HG03095 (cell line): ENCODE measurements around the gene NCMAP.
"Not testable (repeated sequence)": the region's sequence is repeated elsewhere in the genome, so short reads cannot be mapped to it uniquely, and the experiment has no call there.

Source experiments
- ATAC-seq: cut with Tn5 transposase; IDR thresholded peaks from one replicate; pipeline ENCODE4 v1.9.1; 2021; ENCODE audit warnings: moderate library complexity; ENCODE audit not compliant: unreplicated experiment

The NCMAP gene, protein sequence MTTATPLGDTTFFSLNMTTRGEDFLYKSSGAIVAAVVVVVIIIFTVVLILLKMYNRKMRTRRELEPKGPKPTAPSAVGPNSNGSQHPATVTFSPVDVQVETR

DNA sequence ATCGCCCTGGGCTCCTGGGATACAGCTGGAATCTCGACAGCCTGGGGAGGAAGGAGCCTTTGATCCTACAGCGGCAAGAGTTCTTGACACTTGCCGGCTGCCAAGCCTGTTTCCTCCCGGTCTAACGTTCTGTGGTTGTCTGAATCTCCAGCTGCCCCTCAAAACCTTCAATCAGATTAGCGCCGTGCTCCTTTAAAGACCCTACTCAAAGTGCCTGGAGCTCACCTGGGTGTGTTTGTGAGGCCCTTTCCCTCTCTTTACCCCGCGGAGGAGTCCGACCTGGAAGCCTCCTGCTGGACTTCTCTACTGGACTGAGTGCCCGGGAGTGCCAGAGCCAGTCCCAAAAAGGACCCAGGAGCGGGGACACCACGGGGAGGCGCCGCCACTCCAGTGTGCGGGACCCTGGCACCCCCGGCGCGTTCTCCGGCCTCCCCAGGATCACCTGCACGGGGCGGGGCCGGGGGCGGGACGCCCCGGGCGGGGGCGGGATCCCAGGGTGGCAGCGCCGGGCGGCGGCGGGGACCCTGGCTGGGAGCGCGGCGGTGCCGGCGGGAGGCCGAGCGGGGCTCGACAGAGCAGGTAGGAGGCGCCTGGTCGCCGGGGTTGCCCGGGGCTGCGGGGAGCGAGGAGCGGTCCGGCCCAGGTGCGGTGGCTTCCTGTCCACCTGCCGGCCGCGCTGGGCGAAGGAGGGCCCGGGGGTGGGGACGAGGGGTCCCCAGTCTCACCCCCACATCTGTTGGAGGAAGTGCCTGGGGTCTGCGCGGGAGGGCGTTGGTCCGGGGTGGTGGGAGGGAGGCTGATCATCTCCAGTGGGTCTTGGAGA is at the start of gene NCMAP:
Gene NCMAP, plus strand, starts transcription at position 497 of the 823 bp plus-strand sequence. CDS start 39,344 bp downstream, outside the sequence.
- ATAC-seq = no peak

DNA sequence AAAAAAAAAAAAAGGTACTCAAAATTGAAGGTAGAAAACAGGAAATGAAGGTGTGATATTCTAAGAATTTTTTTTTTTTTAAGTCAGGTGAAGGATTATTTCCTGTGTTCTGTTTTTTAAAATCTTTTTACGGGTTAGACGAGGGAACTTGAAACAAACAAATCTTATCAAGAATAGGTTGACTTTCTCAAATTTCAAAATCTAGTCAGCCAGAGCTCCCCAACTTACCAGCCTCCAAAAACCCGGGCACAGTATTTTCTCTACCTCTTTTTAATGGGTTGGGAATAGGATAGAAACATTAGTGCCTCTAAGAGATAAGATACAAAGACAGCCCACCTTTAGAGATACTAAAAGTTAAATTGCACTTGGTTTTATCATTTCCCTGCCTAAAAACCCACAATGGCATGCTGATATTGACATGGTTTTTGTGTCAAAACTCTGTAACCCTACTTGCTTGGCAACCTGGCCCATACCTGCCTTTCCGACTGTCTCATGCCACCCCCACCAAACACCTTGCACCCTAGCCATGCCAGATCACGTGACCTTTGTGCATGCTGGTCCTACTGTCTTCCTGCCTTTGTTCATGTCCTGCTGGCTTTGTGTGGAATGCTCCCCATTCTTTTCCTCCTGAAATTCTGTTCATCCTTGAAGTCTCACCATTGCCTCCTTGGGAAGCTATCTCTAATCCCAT is 49.1 kb upstream of the NCMAP start:
- no peak for ATAC-seq

GRCh38 chr1:24507405-24507804 is 48.5 kb upstream of the NCMAP start:
- no peak for ATAC-seq

DNA sequence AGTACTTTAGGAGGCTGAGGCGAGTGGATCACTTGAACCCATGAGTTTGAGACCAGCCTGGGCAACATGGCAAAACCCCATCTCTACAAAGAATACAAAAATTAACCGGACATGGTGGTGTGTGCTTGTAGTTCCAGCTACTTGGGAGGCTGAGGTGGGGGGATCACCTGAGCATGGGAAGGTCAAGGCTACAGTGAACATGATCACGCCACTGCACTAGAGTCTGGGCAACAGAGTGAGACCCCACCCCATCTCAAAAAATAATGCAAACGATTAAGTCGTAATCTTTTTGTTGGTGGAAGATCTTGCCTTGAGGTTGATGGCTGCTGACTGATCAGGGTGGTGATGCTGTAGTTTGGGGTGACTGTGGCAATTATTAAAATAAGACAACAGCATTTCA is 47.0 kb upstream of the NCMAP start:
- no peak for ATAC-seq

- no peak for ATAC-seq
These were observed 42.2 kb upstream of the NCMAP start for GRCh38 chr1:24513706-24514105.

- no peak for ATAC-seq
These were observed 40.9 kb upstream of the NCMAP start for GRCh38 chr1:24514946-24515345.

- ATAC-seq = not testable (repeated sequence)
These were observed 40.1 kb upstream of the NCMAP start for GRCh38 chr1:24515671-24516209.

DNA sequence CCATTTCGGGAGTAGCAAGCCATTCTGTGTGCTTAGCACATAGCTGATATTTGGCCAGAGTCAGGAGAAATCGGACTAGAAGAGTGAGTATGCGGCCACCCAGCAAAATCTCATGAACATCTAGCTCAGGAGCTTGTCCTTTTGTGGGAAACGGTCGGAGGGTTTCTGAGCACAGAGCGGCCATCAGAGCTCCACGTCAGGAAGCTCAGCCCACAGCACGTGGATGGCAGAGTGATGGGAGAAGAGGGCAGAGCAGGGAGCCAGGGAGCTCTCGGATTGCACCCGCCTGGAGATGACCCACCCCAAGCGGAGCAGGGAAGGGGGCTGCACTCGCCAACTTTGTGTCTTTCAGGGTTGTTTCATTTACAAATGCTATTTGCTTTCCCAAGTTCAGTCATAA is 39.4 kb upstream of the NCMAP start:
- no peak for ATAC-seq

GRCh38 chr1:24517898-24518297 is 38.0 kb upstream of the NCMAP start:
- no peak for ATAC-seq

DNA sequence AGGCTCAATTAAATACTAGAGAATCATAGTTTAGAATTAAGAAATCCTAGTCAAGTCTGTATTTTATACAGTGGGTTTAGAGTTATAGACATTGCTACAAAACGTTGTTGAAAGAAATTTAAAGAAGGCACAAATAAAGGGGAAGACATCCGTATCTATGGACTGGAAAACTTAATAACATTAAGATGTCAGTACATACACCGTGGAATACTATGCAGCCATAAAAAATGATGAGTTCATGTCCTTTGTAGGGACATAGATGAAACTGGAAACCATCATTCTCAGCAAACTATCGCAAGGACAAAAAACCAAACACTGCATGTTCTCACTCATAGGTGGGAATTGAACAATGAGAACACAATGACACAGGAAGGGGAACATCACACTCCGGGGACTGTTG is 35.6 kb upstream of the NCMAP start:
- ATAC-seq = not testable (repeated sequence)

GRCh38 chr1:24525606-24526005 is 30.3 kb upstream of the NCMAP start:
- ATAC-seq = no peak

DNA sequence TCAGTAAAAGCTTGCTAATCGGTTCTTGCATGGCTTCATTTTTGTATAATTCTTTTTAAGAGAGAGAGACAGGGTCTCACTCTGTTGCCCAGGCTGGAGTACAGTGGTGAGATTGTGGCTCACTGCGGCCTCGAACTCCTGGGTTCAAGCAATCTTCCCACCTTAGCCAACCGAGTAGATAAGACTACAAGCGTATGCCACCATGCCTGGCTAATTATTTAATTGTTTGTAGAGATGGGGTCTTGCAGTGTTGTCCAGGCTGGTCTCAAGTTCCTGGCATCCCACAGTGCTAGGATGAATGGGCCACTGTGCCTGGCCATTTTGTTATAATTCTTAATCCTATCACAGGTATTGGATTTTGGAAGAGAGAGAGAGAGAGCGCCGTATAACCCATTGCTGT is 29.8 kb upstream of the NCMAP start:
- no peak for ATAC-seq

DNA sequence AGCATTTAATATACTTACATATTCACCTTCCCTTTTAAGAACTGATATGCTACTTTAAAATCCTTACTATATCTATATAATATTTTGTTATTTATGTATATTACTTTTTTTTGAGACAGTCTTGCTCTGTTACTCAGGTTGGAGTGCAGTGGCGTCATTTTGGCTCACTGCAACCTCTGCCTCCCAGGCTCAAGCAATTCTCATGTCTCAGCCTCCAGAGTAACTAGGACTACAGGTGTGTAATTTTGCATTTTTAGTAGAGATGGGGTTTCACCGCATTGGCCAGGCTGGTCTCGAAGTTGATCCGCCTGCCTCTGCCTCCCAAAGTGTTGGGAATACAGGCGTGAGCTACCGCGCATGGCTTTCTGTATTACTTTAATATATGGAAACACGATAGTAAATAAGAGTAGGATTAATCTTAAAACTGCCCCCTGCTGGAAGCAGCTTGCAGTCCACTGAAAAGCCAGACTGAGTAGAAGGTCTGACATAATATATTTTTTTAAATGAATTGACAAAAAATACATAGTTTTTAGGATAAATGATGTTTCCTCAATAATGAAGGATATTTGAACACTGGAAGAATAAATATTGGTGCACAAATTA is 28.8 kb upstream of the NCMAP start:
- ATAC-seq = no peak

- ATAC-seq = no peak
These were observed 27.1 kb upstream of the NCMAP start for GRCh38 chr1:24528744-24529143.

DNA sequence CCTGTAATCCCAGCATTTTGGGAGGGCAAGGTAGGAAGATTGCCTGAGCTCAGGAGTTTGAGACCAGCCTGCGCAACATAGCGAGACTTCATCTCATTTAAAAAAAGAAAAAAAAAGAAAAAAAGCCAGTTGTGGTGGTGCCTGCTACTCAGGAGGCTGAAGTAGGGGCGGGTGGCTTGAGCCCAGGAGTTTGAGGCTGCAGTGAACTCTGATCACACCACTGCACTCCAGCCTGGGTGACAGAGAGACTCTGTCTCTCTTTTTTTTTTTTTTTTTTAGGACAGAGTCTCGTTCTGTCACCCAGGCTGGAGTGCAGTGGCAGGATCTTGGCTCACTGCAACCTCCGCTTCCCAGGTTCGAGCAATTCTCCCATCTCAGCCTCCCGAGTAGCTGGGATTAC is 26.6 kb upstream of the NCMAP start:
- ATAC-seq = not testable (repeated sequence)

DNA sequence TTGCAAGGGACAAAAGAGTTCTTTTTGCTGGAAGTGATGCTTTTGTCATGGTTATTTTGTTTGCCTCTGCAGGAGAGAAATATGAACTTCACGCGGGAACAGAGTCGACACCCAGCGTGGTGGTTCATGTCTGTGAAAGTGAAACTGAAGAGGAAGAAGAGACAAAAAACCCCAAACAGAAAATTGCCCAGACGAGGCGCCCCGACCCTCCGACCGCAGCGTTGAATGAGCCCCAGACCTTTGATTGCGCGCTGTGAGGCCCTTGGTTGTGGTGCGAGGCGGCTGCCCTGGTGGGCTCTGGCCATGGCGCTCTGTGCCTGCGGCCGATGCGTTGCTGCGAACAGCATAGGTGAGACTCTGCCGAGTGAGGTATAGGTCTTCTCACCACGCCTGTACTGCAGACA is 20.9 kb upstream of the NCMAP start:
- ATAC-seq = no peak

- no peak for ATAC-seq
These were observed 20.1 kb upstream of the NCMAP start for GRCh38 chr1:24535778-24536177.

DNA sequence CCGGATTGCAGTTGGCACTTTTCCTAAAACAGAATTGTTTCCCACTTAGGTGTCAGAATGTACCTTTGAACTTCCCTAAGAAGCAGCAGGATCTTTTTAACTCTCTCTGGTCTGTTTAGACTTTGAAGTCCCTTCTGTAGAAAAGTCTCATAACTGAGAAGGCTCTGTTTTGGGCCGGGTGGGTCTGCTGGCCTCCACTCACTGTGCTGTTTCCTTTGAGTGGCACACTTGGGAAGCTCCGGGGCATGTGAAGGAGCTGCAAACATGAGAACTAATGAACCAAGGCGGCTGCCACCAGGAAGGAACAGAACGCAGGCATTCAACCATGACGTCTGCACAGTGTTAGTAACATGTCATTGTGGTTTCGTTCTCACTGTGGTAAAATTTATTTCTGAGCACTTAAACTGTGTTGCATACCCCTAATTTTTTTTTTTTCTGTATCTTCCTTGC is 19.5 kb upstream of the NCMAP start:
- ATAC-seq = no peak

DNA sequence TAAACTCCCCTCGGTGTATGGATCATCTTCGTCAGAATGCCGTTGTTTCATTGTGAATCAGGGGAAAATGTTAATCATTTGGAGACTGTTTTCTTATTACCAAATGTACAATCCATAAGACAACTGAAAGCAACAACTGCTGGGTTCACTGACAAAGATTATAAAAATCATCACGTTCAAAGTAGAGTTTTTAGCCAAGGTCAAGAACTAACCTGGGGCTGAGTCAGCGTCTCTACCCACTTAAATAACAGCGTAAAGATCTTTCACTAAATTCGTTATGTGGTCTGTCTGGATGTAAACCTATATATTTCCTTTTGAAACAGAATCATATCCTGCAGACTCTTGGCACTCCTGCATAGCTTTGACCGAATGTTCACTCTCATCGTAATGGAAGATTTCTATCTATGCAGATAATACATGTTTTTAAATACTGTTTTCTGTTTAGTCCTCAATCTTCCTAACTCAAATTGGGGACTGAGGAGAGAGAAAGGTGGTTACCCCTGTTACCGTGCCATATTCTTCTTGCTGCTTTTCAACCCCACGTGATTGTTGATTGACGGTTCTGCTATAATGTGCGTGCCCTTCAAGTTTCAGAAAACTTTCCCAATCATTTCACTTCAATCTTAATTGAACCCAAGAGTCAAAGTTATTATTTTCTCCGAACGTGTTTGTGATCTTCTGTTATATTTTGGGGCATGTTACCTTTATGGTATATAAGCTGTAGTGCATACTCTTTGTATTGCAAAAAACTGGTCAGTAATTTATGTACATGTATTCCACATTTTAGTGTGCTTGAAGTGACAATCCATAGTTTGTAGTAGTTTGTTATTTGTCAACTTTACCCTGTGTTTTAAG is 15.6 kb upstream of the NCMAP start:
- no peak for ATAC-seq

GRCh38 chr1:24540906-24541710 is 14.8 kb upstream of the NCMAP start:
- ATAC-seq = no peak
